H1 (cell line): ENCODE measurements around the gene KRT77. TPM values are rescaled to one million over a fixed set of nuclear protein-coding genes. Genes with fewer than 3 reads are reported as not detected.

Experiments used
- CTCF ChIA-PET: fragments of 300-600 bp; sonication (Branson Sonifier 250); formaldehyde crosslinking; loops from one replicate; lab custom pipeline; 2021; ENCODE audit not compliant: partially characterized antibody; lab: Charles Lee
- POLR2A ChIA-PET: fragments of 300-600 bp; sonication (Branson Sonifier 250); formaldehyde crosslinking; loops from one replicate; lab custom pipeline; 2021; ENCODE audit warnings: inconsistent platforms; ENCODE audit not compliant: partially characterized antibody; lab: Charles Lee
- DNase-seq, 2 experiments: peaks; one replicate each; pipeline versions ENCODE4 v3.0.0 to v3.0.0-alpha.2; 2010 to 2022; ENCODE audit warnings: low spot score in 2 of 2, low read depth in 1 of 2, mixed read lengths in 1 of 2
- FAIRE-seq: peaks from 2 replicates; lab custom pipeline; 2011; peaks lifted over from hg19 to GRCh38; lab: Jason Lieb, UNC
- H2AFZ ChIP-seq: 2 replicates; pipeline ENCODE4 v1.8.1; 2012; ENCODE audit warnings: low read length, inconsistent platforms
- H2AK5ac ChIP-seq: 2 replicates; pipeline ENCODE4 v1.6.1; 2013; ENCODE audit warnings: low read depth, low read length
- H2BK120ac ChIP-seq: replicated peaks from 2 replicates; pipeline ENCODE3; 2013; ENCODE audit warnings: low read depth, low read length, inconsistent platforms
- H2BK12ac ChIP-seq: 2 replicates; pipeline ENCODE4 v1.6.1; 2013; ENCODE audit warnings: low read depth, low read length
- H2BK15ac ChIP-seq: 2 replicates; pipeline ENCODE4 v1.6.1; 2013; ENCODE audit warnings: low read length
- H2BK20ac ChIP-seq: 2 replicates; pipeline ENCODE4 v1.6.1; 2013; ENCODE audit warnings: low read length
- H2BK5ac ChIP-seq: 2 replicates; pipeline ENCODE4 v1.6.1; 2013; ENCODE audit warnings: low read depth, low read length
- H3K14ac ChIP-seq: 2 replicates; pipeline ENCODE4 v1.6.1; 2013; ENCODE audit warnings: inconsistent platforms; ENCODE audit not compliant: insufficient read length
- H3K18ac ChIP-seq: 2 replicates; pipeline ENCODE4 v1.6.1; 2013; ENCODE audit warnings: low read length; ENCODE audit errors: extremely low read depth
- H3K23ac ChIP-seq: 2 replicates; pipeline ENCODE4 v1.6.1; 2013; ENCODE audit warnings: inconsistent platforms; ENCODE audit not compliant: insufficient read length
- H3K23me2 ChIP-seq: 2 replicates; pipeline ENCODE4 v1.6.1; 2013; ENCODE audit warnings: low read depth, low read length
- H3K27ac ChIP-seq: 2 replicates; pipeline ENCODE4 v1.6.1; 2011; ENCODE audit warnings: low read depth, low read length, inconsistent platforms
- H3K27me3 ChIP-seq, 4 experiments: replicated peaks in 1 of 4; 1 replicate in 1 of 4; 2 replicates in 3 of 4; pipeline versions ENCODE4 v1.6.1 to v1.8.1; 2011 to 2013; ENCODE audit warnings: low read length in 3 of 4, mild to moderate bottlenecking in 3 of 4, inconsistent platforms in 2 of 4, mixed read lengths in 2 of 4, moderate library complexity in 1 of 4; ENCODE audit not compliant: control insufficient read depth in 3 of 4, insufficient read depth in 3 of 4; ENCODE audit errors: extremely low read depth in 1 of 4
- H3K36me3 ChIP-seq, 4 experiments: 2 replicates each; pipeline versions ENCODE4 v1.6.1 to v1.8.1; 2011 to 2013; ENCODE audit warnings: mild to moderate bottlenecking in 4 of 4, low read length in 3 of 4, moderate library complexity in 2 of 4, control low read depth in 1 of 4, inconsistent platforms in 1 of 4; ENCODE audit not compliant: insufficient read depth in 4 of 4, control insufficient read depth in 2 of 4
- H3K4ac ChIP-seq: replicated peaks from 2 replicates; pipeline ENCODE3; 2013; ENCODE audit warnings: low read length, low read depth, mixed read lengths, inconsistent platforms; ENCODE audit not compliant: insufficient read length
- H3K4me1 ChIP-seq, 4 experiments: replicated peaks in 1 of 4; 1 replicate in 1 of 4; 2 replicates in 3 of 4; pipeline versions ENCODE4 v1.6.1 to v1.8.1; 2011 to 2013; ENCODE audit warnings: low read length in 3 of 4, inconsistent platforms in 2 of 4, mixed read lengths in 1 of 4; ENCODE audit not compliant: insufficient read depth in 4 of 4, control insufficient read depth in 3 of 4
- H3K4me2 ChIP-seq, 2 experiments: 2 replicates each; pipeline versions ENCODE4 v1.6.1 to v1.8.1; 2011 to 2013; ENCODE audit warnings: low read depth in 2 of 2, low read length in 2 of 2, control low read depth in 1 of 2, inconsistent platforms in 1 of 2, mild to moderate bottlenecking in 1 of 2; ENCODE audit not compliant: insufficient read depth in 1 of 2
- H3K4me3 ChIP-seq, 4 experiments: fragments of 200-600, 300-600 bp in 1 of 4; sonication (generic), shearing (Covaris generic), sonication (Bioruptor Twin) in 1 of 4; 2 replicates each; pipeline versions ENCODE4 v1.5.1 to v1.8.1; 2011 to 2016; ENCODE audit warnings: low read length in 4 of 4, low read depth in 3 of 4, control low read depth in 2 of 4, inconsistent platforms in 2 of 4, mild to moderate bottlenecking in 2 of 4, mixed read lengths in 1 of 4, moderate library complexity in 1 of 4; ENCODE audit not compliant: insufficient read depth in 2 of 4; ENCODE audit errors: extremely low read depth in 1 of 4
- H3K56ac ChIP-seq: replicated peaks from 2 replicates; pipeline ENCODE3; 2013; ENCODE audit warnings: low read depth, mild to moderate bottlenecking, mixed read lengths, low read length, inconsistent platforms; ENCODE audit not compliant: insufficient read length
- H3K79me1 ChIP-seq: 2 replicates; pipeline ENCODE4 v1.6.1; 2013; ENCODE audit warnings: low read depth, low read length, control low read depth
- H3K79me2 ChIP-seq, 2 experiments: 2 replicates each; pipeline versions ENCODE4 v1.6.1 to v1.8.1; 2012 to 2013; ENCODE audit warnings: low read length in 2 of 2, mild to moderate bottlenecking in 2 of 2, inconsistent platforms in 1 of 2; ENCODE audit not compliant: insufficient read depth in 2 of 2, control insufficient read depth in 1 of 2
- H3K9ac ChIP-seq, 4 experiments: replicated peaks in 1 of 4; 1 replicate in 1 of 4; 2 replicates in 3 of 4; pipeline versions ENCODE4 v1.6.1 to v1.8.1; 2011 to 2013; ENCODE audit warnings: low read depth in 3 of 4, low read length in 3 of 4, control low read depth in 2 of 4, mild to moderate bottlenecking in 2 of 4, moderate library complexity in 2 of 4, inconsistent platforms in 1 of 4; ENCODE audit errors: extremely low read depth in 1 of 4
- H3K9me3 ChIP-seq, 2 experiments: 2 replicates each; pipeline versions ENCODE4 v1.6.1 to v1.8.1; 2012 to 2013; ENCODE audit warnings: mild to moderate bottlenecking in 2 of 2, moderate library complexity in 2 of 2, control low read depth in 1 of 2, inconsistent platforms in 1 of 2, low read depth in 1 of 2, low read length in 1 of 2, mixed read lengths in 1 of 2; ENCODE audit not compliant: insufficient read depth in 2 of 2
- H4K20me1 ChIP-seq, 2 experiments: replicated peaks in 1 of 2; 2 replicates each; pipeline versions ENCODE3 to v1.8.1; 2011 to 2013; ENCODE audit warnings: inconsistent platforms in 2 of 2, low read length in 2 of 2, mild to moderate bottlenecking in 1 of 2; ENCODE audit not compliant: insufficient read depth in 2 of 2, control insufficient read depth in 1 of 2
- H4K5ac ChIP-seq: 2 replicates; pipeline ENCODE4 v1.6.1; 2013; ENCODE audit warnings: low read length, low read depth, mixed read lengths, inconsistent platforms; ENCODE audit not compliant: insufficient read length
- H4K8ac ChIP-seq: 2 replicates; pipeline ENCODE4 v1.8.0; 2013; ENCODE audit warnings: mild to moderate bottlenecking, moderate library complexity, low read length, inconsistent platforms; ENCODE audit not compliant: insufficient read depth; ENCODE audit errors: extremely low read depth
- H4K91ac ChIP-seq: replicated peaks from 2 replicates; pipeline ENCODE3; 2013; ENCODE audit warnings: low read length, mixed read lengths, inconsistent platforms; ENCODE audit not compliant: insufficient read length
- CBX5 ChIP-seq: fragments of 300-800, 300-1000 bp; sonication (generic); IDR thresholded peaks from 2 replicates; pipeline ENCODE4 v1.7.1; 2016; ENCODE audit warnings: antibody characterized with exemption, low read length, low read depth
- CEBPB ChIP-seq: IDR thresholded peaks from 2 replicates; pipeline ENCODE4 v1.6.1; 2012; ENCODE audit warnings: low read depth, low read length
- FOSL1 ChIP-seq: IDR thresholded peaks from 2 replicates; pipeline ENCODE4 v1.6.1; 2011; ENCODE audit warnings: mild to moderate bottlenecking, low read depth, low read length, moderate library complexity; ENCODE audit not compliant: insufficient read depth
- SP2 ChIP-seq: IDR thresholded peaks from 2 replicates; pipeline ENCODE4 v1.6.1; 2012; ENCODE audit warnings: mild to moderate bottlenecking, low read length, inconsistent platforms
- TAF1 ChIP-seq: IDR thresholded peaks from 2 replicates; pipeline ENCODE4 v1.6.1; 2011; ENCODE audit warnings: mild to moderate bottlenecking, low read depth, low read length
- TAF7 ChIP-seq: optimal IDR thresholded peaks from 2 replicates; pipeline ENCODE3; 2011; ENCODE audit warnings: low read depth, mild to moderate bottlenecking, inconsistent platforms, low read length, moderate library complexity, borderline replicate concordance
- TCF12 ChIP-seq: IDR thresholded peaks from 2 replicates; pipeline ENCODE4 v1.6.1; 2011; ENCODE audit warnings: low read depth, mild to moderate bottlenecking, low read length
- WGBS, 2 experiments: shearing (Covaris generic) in 1 of 2; methylation state at CpG; one replicate each; pipeline versions ENCODE4 v1.1.6 to v1.1.7; 2013 to 2015; ENCODE audit warnings: low lambda C conversion rate in 2 of 2, mixed read lengths in 2 of 2, inconsistent platforms in 1 of 2, low coverage in 1 of 2, missing lambda C conversion rate in 1 of 2; ENCODE audit not compliant: insufficient replicate concordance in 2 of 2, insufficient coverage in 1 of 2, insufficient read length in 1 of 2; ENCODE audit errors: extremely low coverage in 1 of 2, missing lambda C conversion rate in 1 of 2; 5-methylcytosine and 5-hydroxymethylcytosine counted together
- polyA plus RNA-seq, 7 experiments: library from polyadenylated mRNA; depleted of rRNA in 3 of 7; stranded (reverse) in 5 of 7; unstranded in 2 of 7; fragments of >200 nt in 5 of 7; fragments of 200-250 nt in 2 of 7; gene quantifications; 1 replicate in 5 of 7; 2 replicates in 1 of 7; 4 replicates in 1 of 7; pipeline versions ENCODE4 v1.2.1 to v1.2.3, GENCODE V29; 2011 to 2013; ENCODE audit warnings: missing spikeins in 2 of 7, mixed read lengths in 2 of 7
- total RNA-seq: library from RNA; stranded (reverse); fragmentation: NEBNext Ultra II Directional; extraction: Animal tissue kit (Norgen Biotek cat#: 25700); gene quantifications from 2 replicates; pipeline ENCODE4 v1.2.1, GENCODE V29; 2021
- TF ChIP-seq, protein P1 (sequence below): IDR thresholded peaks from 2 replicates; pipeline ENCODE4 v1.6.1; 2012; ENCODE audit warnings: inconsistent platforms

Gene KRT77
- total and polyA plus RNA-seq, 2 of the 8 experiments (the other 6 are each of a cell fraction or from before 2014, with no cell fraction given): 0.02 TPM; not detected in 1

DNA sequence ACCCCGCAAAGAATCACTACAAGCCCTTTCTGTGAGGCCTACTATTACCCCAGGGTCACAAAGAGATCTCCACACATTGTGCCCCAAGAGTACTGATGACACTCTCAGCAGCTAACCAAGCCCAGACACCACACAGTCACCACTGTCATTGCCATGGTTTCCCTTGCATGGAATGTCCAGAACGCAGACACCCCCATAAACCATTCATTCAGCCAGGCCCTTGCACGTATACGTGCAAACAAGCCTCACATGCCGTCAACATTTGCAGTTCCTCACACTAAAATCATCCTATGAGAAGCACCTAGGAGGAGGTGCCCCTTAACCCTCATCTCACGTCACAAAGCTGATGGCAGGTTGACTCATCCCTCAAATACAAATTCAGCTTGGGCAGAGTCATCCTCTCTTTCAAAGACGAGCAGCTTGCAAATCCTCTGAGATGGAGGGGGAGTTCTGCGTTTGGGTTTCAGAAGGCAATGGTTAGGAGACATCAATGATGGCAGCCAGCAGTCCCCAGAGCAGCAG lies 17.1 kb upstream of the KRT77 start:
- H3K36me3 ChIP-seq: no peaks in the 10 kb centered on the region
- DNase-seq: no peak
- no peaks in the 10 kb centered on the region for H3K23me2 ChIP-seq
- no peak overlapping the region for H3K18ac ChIP-seq
- ChIA-PET POLR2A (no interaction called here), CTCF (interaction anchor here (1.0 to 6.2 kb wide), 5 partner anchors 39 to 160 kb away, joined by 3 to 30 read pairs (median 5); no protein-coding TSS in a partner anchor)
- H3K23ac ChIP-seq: no peak overlapping the region
- TF ChIP-seq TAF7 (no peak), SP2 (no peak), FOSL1 (no peak), TAF1 (no peak), TCF12 (no peak), CBX5 (no peak), CEBPB (no peak)
- TF ChIP-seq, protein P1, sequence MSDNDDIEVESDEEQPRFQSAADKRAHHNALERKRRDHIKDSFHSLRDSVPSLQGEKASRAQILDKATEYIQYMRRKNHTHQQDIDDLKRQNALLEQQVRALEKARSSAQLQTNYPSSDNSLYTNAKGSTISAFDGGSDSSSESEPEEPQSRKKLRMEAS: no peak
- H3K27me3 ChIP-seq: peaks cover 0 to 8% (median 5%) of the 10 kb centered on the region in 4 experiments; a peak in 5 of 7 replicates
- H3K4me3 ChIP-seq: no peak overlapping the region
- no peaks in the 10 kb centered on the region for H3K4me1 ChIP-seq
- H2AFZ ChIP-seq: no peak overlapping the region
- no peaks in the 10 kb centered on the region for H3K79me1 ChIP-seq
- H2BK12ac ChIP-seq: 0 out of 2 replicates have a peak overlapping the region, but pooled peaks have one; percentile 50
- H4K5ac ChIP-seq: no peak overlapping the region
- H3K56ac ChIP-seq: no peak overlapping the region
- no peak overlapping the region for H4K8ac ChIP-seq
- H2BK15ac ChIP-seq: no peak overlapping the region
- H4K20me1 ChIP-seq: no peaks in the 10 kb centered on the region
- no peak overlapping the region for H2BK5ac ChIP-seq
- no peak overlapping the region for H2BK120ac ChIP-seq
- H2BK20ac ChIP-seq: no peak overlapping the region
- no peak overlapping the region for H3K4ac ChIP-seq
- no peak for FAIRE-seq
- H3K79me2 ChIP-seq: no peaks in the 10 kb centered on the region
- H2AK5ac ChIP-seq: no peak overlapping the region
- H3K4me2 ChIP-seq: no peak overlapping the region
- no peak overlapping the region for H3K9ac ChIP-seq
- WGBS, 2 experiments: 79% methylated on average over 8 of the region's 8 CpGs; no CpG with 5 or more reads in 1 of the 2 experiments
- H3K14ac ChIP-seq: no peak overlapping the region
- H4K91ac ChIP-seq: no peak overlapping the region
- no peak overlapping the region for H3K27ac ChIP-seq
- no peaks in the 10 kb centered on the region for H3K9me3 ChIP-seq
